ENCODE data around the gene AXL.

The AXL gene

GRCh38 chr19:41187884-41188279 is 31.1 kb upstream of the AXL start:
- Histone ChIP-seq H3K4me2 (ENCODE audit: low read length) (no peak overlapping the region), H3K27ac (ENCODE audit: low read depth, low read length) (no peak overlapping the region), H4K20me1 (ENCODE audit: control insufficient read depth, insufficient read depth, low read depth, low read length) (no peaks in the 10 kb centered on the region), H3K9me3 (ENCODE audit: control insufficient read depth, insufficient read depth, low read length) (no peaks in the 10 kb centered on the region), H3K9me2 (replicated peaks; ENCODE audit: control insufficient read depth, low read length) (no peaks in the 10 kb centered on the region), H3K27me3 (ENCODE audit: control insufficient read depth, low read length) (no peaks in the 10 kb centered on the region), H3K79me2 (ENCODE audit: control insufficient read depth, low read length) (no peaks in the 10 kb centered on the region), H3F3A (ENCODE audit: control insufficient read depth, insufficient read depth) (no peaks in the 10 kb centered on the region), H3K36me3 (ENCODE audit: control insufficient read depth, low read length) (no peaks in the 10 kb centered on the region), H3K4me1 (ENCODE audit: control insufficient read depth, low read length) (no peaks in the 10 kb centered on the region), H3K4me3 (ENCODE audit: low read length) (no peak overlapping the region)
- TF ChIP-seq CTCF (IDR thresholded peaks at IDR 0.05; ENCODE audit: low read depth, low read length, poor library complexity, severe bottlenecking) (no peak), EZH2phosphoT487 (IDR thresholded peaks at IDR 0.05; ENCODE audit: borderline replicate concordance, low read length) (no peak)

- TF ChIP-seq EZH2phosphoT487 (IDR thresholded peaks at IDR 0.05; ENCODE audit: borderline replicate concordance, low read length) = no peak
- no peak for TF ChIP-seq CTCF (IDR thresholded peaks at IDR 0.05; ENCODE audit: low read depth, low read length, poor library complexity, severe bottlenecking)
- Histone ChIP-seq H3K36me3 (ENCODE audit: control insufficient read depth, low read length) (no peaks in the 10 kb centered on the region), H3K4me1 (ENCODE audit: control insufficient read depth, low read length) (no peaks in the 10 kb centered on the region), H3K27ac (ENCODE audit: low read depth, low read length) (no peak overlapping the region), H3K4me3 (ENCODE audit: low read length) (no peak overlapping the region), H3K9me3 (ENCODE audit: control insufficient read depth, insufficient read depth, low read length) (no peaks in the 10 kb centered on the region), H3K9me2 (replicated peaks; ENCODE audit: control insufficient read depth, low read length) (no peaks in the 10 kb centered on the region), H4K20me1 (ENCODE audit: control insufficient read depth, insufficient read depth, low read depth, low read length) (no peaks in the 10 kb centered on the region), H3K79me2 (ENCODE audit: control insufficient read depth, low read length) (no peaks in the 10 kb centered on the region), H3K27me3 (ENCODE audit: control insufficient read depth, low read length) (no peaks in the 10 kb centered on the region), H3K4me2 (ENCODE audit: low read length) (no peak overlapping the region), H3F3A (ENCODE audit: control insufficient read depth, insufficient read depth) (no peaks in the 10 kb centered on the region)
These were observed 29.5 kb upstream of the AXL start for GRCh38 chr19:41189425-41190065.

GRCh38 chr19:41192574-41193429 is 26.2 kb upstream of the AXL start, which contains the start of gene CYP2S1:
CYP2S1 (plus strand) TSS chr19:41193219; CDS start chr19:41193265, 46 bp downstream.
- no peaks in the 10 kb centered on the region for H3K9me2 ChIP-seq (replicated peaks; ENCODE audit: control insufficient read depth, low read length)
- H3F3A ChIP-seq (ENCODE audit: control insufficient read depth, insufficient read depth) = no peaks in the 10 kb centered on the region
- H3K4me2 ChIP-seq (ENCODE audit: low read length) = no peak within 1 kb of the TSS
- H3K4me1 ChIP-seq (ENCODE audit: control insufficient read depth, low read length) = no peaks in the 10 kb centered on the region
- no peaks in the 10 kb centered on the region for H3K9me3 ChIP-seq (ENCODE audit: control insufficient read depth, insufficient read depth, low read length)
- H3K36me3 ChIP-seq (ENCODE audit: control insufficient read depth, low read length) = no peaks in the 10 kb centered on the region
- H4K20me1 ChIP-seq (ENCODE audit: control insufficient read depth, insufficient read depth, low read depth, low read length) = no peaks in the 10 kb centered on the region
- no peak within 1 kb of the TSS for H3K4me3 ChIP-seq (ENCODE audit: low read length)
- TF ChIP-seq EZH2phosphoT487 (IDR thresholded peaks at IDR 0.05; ENCODE audit: borderline replicate concordance, low read length) = no peak
- TF ChIP-seq CTCF (IDR thresholded peaks at IDR 0.05; ENCODE audit: low read depth, low read length, poor library complexity, severe bottlenecking) = no peak
- no peak within 1 kb of the TSS for H3K27ac ChIP-seq (ENCODE audit: low read depth, low read length)
- H3K79me2 ChIP-seq (ENCODE audit: control insufficient read depth, low read length) = no peaks in the 10 kb centered on the region
- H3K27me3 ChIP-seq (ENCODE audit: control insufficient read depth, low read length) = no peaks in the 10 kb centered on the region

Measured in DOHH2 (cell line).